ENCODE data around the gene TSSK3.

- no peak for TF ChIP-seq CTCF (IDR thresholded peaks at IDR 0.05; ENCODE audit: low read depth, low read length, poor library complexity, severe bottlenecking)
- TF ChIP-seq EZH2phosphoT487 (IDR thresholded peaks at IDR 0.05; ENCODE audit: borderline replicate concordance, low read length) = no peak
Measured at GRCh38 chr1:32349211-32349708, 13.1 kb upstream of the TSSK3 start.

Data from DOHH2 (cell line).